Measurements from ENCODE around the gene TRAPPC3.

The TRAPPC3 gene

GRCh38 chr1:36154765-36155407 lies 5.6 kb upstream of the TRAPPC3 start:
- no peak for DNase-seq (ENCODE audit: low read depth)

GRCh38 chr1:36154335-36154734 lies 5.0 kb upstream of the TRAPPC3 start:
- no peak for DNase-seq (ENCODE audit: low read depth)
- no peak for TF ChIP-seq CTCF (conservative IDR thresholded peaks at IDR 0.05; ENCODE audit: low read length)
- H3K4me3 ChIP-seq (ENCODE audit: low read length), result no peak overlapping the region

More at GRCh38 chr1:36154765-36155407, 5.6 kb upstream of the TRAPPC3 start:
- no peak for TF ChIP-seq CTCF (conservative IDR thresholded peaks at IDR 0.05; ENCODE audit: low read length)
- H3K4me3 ChIP-seq (ENCODE audit: low read length), result peak overlapping the region; percentile 91

GRCh38 chr1:36153476-36153875 lies 4.2 kb upstream of the TRAPPC3 start:
- H3K4me3 ChIP-seq (ENCODE audit: low read length), result no peak overlapping the region
- TF ChIP-seq CTCF (conservative IDR thresholded peaks at IDR 0.05; ENCODE audit: low read length), result no peak
- no peak for DNase-seq (ENCODE audit: low read depth)

GRCh38 chr1:36151845-36152203 lies 2.5 kb upstream of the TRAPPC3 start:
- no peak for DNase-seq (ENCODE audit: low read depth)
- H3K4me3 ChIP-seq (ENCODE audit: low read length), result no peak overlapping the region
- no peak for TF ChIP-seq CTCF (conservative IDR thresholded peaks at IDR 0.05; ENCODE audit: low read length)

- no peak for DNase-seq (ENCODE audit: low read depth)
- peak overlapping the region; percentile 22 for H3K4me3 ChIP-seq (ENCODE audit: low read length)
- TF ChIP-seq CTCF (conservative IDR thresholded peaks at IDR 0.05; ENCODE audit: low read length), result no peak
These were observed 2.0 kb upstream of the TRAPPC3 start for GRCh38 chr1:36151134-36151844.

GRCh38 chr1:36150296-36151133 lies 1.2 kb upstream of the TRAPPC3 start:
- peak; percentile 96 for DNase-seq (ENCODE audit: low read depth)
- TF ChIP-seq CTCF (conservative IDR thresholded peaks at IDR 0.05; ENCODE audit: low read length), result no peak
- peak overlapping the region; percentile 51 for H3K4me3 ChIP-seq (ENCODE audit: low read length)
